ENCODE data around the gene PTPN7. TPM values are rescaled to one million over a fixed set of nuclear protein-coding genes. Genes with fewer than 3 reads are reported as not detected.
A peak's percentile ranks its signal among the peaks of the same experiment; 100 is the strongest.
"Not testable (repeated sequence)": the region's sequence is repeated elsewhere in the genome, so short reads cannot be mapped to it uniquely, and the experiment has no call there.

PTPN7 gene
- total RNA-seq, 1 experiment from 2014 or later = not detected

DNA sequence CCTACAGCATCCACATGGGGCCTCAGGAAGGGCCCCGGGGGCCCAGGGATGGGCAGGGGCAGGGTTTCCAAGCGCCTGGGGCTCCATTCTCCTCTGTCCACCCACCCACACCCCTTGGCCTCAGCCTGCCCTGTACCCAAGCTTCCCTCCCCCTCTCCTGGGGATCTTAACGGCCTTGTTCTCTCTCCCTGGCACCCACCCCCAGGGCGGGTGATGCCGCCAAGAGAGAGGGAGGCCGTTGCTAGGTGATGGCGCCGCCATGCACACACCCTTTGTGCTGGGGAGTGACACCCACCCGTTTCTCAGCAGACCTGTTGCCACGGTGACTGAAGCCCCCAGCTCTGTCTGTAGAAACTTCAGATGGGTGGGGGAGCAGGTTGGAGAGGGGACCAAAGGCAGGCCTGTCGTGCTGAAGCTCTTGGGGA lies 30.1 kb downstream of the PTPN7 start:
- Histone ChIP-seq H3K36me3 (peaks cover 22% of the 10 kb centered on the region), H3K9me3 (no peaks in the 10 kb centered on the region), H3K4me3 (no peak overlapping the region), H3K27me3 (no peaks in the 10 kb centered on the region)
- no peak for DNase-seq

DNA sequence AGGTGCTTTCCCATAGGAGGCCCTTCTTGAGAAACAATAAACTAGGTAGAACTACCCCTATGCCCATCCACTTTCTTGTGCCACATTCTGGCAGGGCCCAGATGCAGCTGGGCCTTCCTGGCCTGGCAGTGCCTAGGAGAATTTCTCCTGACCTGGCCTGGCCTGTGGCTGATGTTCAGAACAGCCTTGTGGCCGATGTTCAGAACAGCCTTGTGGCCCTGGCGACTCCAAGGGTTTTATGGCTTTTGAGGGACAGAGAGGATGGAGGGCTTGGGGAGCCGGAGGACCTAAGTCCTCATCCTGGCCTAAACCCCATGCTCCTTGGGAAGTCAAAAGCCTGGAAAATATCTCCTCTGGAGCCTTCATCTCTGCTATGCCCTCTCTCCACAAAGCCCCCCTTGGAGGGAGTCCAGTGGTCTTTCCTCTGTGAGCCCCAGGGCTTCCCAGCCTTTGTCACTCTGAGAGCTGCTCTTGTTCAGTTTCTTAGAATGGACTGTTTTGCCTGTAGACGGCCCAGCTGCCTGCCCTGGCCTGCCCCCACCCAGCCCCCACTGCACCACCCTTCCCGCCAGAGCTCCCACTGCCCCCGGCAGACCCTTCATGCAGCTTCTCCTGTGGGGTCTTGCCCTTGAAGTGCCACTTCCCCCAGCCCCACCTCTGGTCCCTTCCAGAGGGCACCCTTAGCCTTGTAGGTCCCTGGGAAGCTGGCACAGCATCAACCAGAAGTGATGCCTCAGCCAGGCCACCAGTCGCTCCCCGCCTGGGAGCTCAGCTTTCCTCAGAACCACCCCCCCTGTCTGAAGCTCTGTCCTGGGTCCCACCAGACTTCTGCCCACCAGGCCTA lies 30.7 kb downstream of the PTPN7 start:
- Histone ChIP-seq H3K27me3 (no peaks in the 10 kb centered on the region), H3K9me3 (no peaks in the 10 kb centered on the region), H3K36me3 (peaks cover 18% of the 10 kb centered on the region), H3K4me3 (no peak overlapping the region)
- DNase-seq = no peak

DNA sequence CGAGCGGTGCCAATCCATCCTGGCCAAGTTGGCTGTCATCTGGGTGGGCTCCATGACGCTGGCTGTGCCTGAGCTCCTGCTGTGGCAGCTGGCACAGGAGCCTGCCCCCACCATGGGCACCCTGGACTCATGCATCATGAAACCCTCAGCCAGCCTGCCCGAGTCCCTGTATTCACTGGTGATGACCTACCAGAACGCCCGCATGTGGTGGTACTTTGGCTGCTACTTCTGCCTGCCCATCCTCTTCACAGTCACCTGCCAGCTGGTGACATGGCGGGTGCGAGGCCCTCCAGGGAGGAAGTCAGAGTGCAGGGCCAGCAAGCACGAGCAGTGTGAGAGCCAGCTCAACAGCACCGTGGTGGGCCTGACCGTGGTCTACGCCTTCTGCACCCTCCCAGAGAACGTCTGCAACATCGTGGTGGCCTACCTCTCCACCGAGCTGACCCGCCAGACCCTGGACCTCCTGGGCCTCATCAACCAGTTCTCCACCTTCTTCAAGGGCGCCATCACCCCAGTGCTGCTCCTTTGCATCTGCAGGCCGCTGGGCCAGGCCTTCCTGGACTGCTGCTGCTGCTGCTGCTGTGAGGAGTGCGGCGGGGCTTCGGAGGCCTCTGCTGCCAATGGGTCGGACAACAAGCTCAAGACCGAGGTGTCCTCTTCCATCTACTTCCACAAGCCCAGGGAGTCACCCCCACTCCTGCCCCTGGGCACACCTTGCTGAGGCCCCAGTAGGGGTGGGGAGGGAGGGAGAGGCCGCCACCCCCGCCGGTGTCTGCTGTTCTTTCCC lies 32.4 kb downstream of the PTPN7 start:
- no peak for DNase-seq
- Histone ChIP-seq H3K27me3 (no peaks in the 10 kb centered on the region), H3K9me3 (no peaks in the 10 kb centered on the region), H3K36me3 (peaks cover 9% of the 10 kb centered on the region), H3K4me3 (no peak overlapping the region)

DNA sequence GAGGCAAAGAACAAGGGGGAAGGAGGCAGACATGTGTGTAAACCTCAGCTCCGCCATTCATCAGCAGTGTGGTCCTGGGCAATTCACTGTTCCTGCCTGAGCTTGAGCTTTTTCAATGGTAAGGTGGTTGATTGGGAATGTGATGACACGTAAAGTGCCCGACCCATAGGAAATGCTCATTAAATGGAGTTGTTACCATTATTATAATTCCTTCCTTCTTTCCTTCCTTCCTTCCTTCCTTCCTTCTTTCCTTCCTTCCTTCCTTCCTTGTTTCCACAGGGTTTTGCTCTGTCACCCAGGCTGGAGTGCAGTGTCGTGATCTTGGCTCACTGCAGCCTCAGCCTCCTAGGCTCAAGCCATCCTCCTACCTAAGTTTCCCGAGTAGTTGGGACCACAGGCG lies 33.3 kb downstream of the PTPN7 start:
- DNase-seq = no peak
- H3K36me3 ChIP-seq = no peaks in the 10 kb centered on the region; the same call in 1 of the 2 replicates
- no peaks in the 10 kb centered on the region for H3K27me3 ChIP-seq
- H3K4me3 ChIP-seq = no peak overlapping the region
- no peaks in the 10 kb centered on the region for H3K9me3 ChIP-seq

DNA sequence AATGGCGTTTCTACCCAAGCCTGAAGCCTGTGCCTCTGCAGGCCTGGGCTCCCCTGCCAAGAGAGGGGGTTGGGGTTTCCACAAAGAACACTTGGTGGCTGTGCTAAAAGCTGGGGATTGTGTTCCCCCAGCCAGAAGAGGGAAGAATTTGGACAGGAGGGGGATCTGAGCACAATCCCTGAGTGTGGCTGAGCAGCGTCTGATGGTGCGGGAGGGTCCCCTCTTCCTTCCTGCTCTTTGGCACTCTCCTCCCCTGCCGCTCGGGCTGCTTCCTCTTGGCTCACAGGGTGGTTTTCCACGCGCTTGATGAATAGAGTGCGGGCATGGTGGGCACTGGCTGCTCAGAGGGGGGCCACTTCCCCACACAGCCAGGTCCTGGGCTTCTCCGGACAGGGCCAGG lies 34.0 kb downstream of the PTPN7 start:
- Histone ChIP-seq H3K36me3 (no peaks in the 10 kb centered on the region), H3K27me3 (peaks cover 2% of the 10 kb centered on the region), H3K4me3 (no peak overlapping the region), H3K9me3 (no peaks in the 10 kb centered on the region)
- DNase-seq = no peak

DNA sequence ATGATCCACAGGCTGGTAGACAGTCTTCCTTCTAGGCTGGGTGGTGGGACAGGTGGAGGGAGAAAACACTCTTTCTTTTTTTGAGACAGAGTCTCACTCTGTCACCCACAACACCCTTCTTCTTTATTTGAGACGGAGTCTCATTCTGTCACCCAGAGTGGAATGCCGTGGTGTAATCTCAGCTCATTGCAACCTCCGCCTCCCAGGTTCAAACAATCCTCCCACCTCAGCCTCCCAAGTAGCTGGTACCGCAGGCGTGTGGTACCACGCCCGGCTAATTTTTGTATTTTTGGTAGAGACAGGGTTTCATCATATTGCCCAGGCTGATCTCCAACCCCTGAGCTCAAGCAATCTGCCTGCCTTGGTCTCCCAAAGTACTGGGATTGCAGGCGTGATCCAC lies 34.8 kb downstream of the PTPN7 start:
- H3K27me3 ChIP-seq = peaks cover 3% of the 10 kb centered on the region
- no peaks in the 10 kb centered on the region for H3K36me3 ChIP-seq
- DNase-seq = no peak
- H3K4me3 ChIP-seq = no peak overlapping the region
- H3K9me3 ChIP-seq = no peaks in the 10 kb centered on the region

DNA sequence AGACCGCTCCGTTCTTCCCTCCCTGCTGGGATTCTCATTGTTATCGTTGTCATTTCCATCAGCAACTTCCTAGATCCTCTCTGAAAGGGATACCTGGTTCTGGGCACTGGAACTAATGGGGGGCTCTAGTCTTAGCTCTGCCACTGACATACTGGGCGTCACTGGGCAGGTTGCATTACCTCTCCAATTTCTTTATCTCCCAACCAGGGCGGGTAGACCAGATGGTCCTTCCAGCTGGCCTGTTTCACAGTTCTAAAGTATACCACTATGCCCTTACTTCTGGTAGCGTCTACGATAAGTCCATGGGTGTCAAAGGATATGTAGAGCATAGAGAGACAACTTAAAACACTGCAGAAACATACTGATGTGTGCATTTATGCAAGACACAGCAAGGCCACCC lies 36.3 kb downstream of the PTPN7 start:
- no peak for DNase-seq
- H3K27me3 ChIP-seq = peaks cover 3% of the 10 kb centered on the region
- H3K4me3 ChIP-seq = no peak overlapping the region
- H3K9me3 ChIP-seq = no peaks in the 10 kb centered on the region
- no peaks in the 10 kb centered on the region for H3K36me3 ChIP-seq

DNA sequence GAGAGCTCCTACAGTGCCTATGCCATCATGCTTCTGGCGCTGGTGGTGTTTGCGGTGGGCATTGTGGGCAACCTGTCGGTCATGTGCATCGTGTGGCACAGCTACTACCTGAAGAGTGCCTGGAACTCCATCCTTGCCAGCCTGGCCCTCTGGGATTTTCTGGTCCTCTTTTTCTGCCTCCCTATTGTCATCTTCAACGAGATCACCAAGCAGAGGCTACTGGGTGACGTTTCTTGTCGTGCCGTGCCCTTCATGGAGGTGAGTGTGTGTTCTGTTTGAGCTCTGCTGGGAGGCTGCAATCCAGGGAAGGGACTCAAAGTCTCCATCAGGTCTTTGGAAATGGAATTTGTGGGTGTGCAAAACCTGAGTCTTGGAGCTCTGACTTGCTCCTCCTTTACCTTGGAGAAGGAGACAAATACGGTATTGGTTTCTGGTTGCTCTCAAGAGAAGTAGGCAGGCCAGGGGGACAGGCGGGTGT lies 37.0 kb downstream of the PTPN7 start:
- H3K36me3 ChIP-seq = no peaks in the 10 kb centered on the region
- H3K9me3 ChIP-seq = no peaks in the 10 kb centered on the region
- H3K4me3 ChIP-seq = no peak overlapping the region
- DNase-seq = no peak
- H3K27me3 ChIP-seq = peaks cover 3% of the 10 kb centered on the region

DNA sequence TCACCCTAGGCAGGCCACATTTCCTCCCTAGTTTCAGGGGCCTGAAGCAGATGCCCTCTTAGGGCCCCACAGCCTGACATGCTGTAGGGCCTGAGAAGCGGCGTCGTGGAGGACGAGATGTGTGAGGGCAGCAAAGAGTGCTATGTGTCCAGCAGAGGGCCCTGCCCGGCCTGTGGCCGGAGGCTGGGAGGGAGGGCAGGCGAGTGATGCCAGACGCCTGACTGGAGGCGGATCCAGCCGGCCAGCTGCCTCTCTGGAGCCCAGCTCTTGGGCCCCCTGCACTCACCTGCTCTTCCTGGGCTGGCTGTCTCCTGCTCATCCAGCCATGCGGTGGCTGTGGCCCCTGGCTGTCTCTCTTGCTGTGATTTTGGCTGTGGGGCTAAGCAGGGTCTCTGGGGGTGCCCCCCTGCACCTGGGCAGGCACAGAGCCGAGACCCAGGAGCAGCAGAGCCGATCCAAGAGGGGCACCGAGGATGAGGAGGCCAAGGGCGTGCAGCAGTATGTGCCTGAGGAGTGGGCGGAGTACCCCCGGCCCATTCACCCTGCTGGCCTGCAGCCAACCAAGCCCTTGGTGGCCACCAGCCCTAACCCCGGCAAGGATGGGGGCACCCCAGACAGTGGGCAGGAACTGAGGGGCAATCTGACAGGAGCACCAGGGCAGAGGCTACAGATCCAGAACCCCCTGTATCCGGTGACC lies 37.6 kb downstream of the PTPN7 start, which contains the start of gene GPR37L1:
GPR37L1 (plus strand) TSS at position 279 of the 697 bp plus-strand sequence; CDS start at position 326, 47 bp downstream.
- H3K36me3 ChIP-seq = no peaks in the 10 kb centered on the region
- peaks cover 3% of the 10 kb centered on the region for H3K27me3 ChIP-seq
- H3K4me3 ChIP-seq = no peak within 1 kb of the TSS
- H3K9me3 ChIP-seq = no peaks in the 10 kb centered on the region
- DNase-seq = no peak

DNA sequence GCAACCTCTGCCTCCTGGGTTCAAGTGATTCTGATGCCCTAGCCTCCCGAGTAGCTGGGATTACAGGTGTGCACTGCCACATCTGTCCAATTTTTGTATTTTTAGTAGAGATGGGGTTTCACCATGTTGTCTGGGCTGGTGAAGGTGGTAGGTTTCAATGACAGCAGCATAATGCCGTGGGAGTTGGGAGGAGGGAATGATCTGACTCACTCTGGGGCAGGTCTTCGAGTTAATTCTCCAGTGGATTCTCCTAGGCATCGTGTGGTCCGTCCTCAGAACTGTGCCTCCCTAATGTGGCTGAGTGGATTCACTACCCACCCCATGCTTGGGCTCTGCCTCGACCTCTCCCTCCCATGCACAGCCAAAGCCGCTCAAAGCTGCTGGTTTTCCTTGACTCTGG lies 39.4 kb downstream of the PTPN7 start:
- Histone ChIP-seq H3K27me3 (peaks cover 3% of the 10 kb centered on the region), H3K4me3 (no peak overlapping the region), H3K9me3 (no peaks in the 10 kb centered on the region), H3K36me3 (no peaks in the 10 kb centered on the region)
- no peak for DNase-seq

DNA sequence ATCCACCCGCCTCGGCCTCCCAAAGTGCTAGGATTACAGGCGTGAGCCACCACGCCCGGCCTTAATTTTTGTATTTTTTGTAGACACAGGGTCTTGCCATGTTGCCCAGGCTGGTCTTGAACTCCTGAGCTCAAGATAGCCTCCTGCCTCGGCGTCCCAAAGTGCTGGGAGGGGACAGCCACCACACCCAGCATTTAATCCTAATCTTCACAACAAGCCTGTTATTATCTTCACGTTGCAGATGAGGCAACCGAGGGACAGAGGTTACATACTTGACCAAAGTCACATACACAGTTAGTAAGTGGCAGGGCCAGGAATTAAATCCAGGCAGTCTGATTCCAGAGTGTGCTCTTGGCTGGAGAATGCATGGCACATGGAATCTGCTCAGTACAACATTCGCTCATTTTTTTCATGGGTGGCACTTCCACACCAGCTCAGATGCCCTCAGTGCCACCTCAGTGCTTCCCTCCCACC lies 42.5 kb downstream of the PTPN7 start:
- no peak for DNase-seq
- peaks cover 3% of the 10 kb centered on the region for H3K27me3 ChIP-seq
- no peak overlapping the region for H3K4me3 ChIP-seq
- no peaks in the 10 kb centered on the region for H3K36me3 ChIP-seq
- no peaks in the 10 kb centered on the region for H3K9me3 ChIP-seq

DNA sequence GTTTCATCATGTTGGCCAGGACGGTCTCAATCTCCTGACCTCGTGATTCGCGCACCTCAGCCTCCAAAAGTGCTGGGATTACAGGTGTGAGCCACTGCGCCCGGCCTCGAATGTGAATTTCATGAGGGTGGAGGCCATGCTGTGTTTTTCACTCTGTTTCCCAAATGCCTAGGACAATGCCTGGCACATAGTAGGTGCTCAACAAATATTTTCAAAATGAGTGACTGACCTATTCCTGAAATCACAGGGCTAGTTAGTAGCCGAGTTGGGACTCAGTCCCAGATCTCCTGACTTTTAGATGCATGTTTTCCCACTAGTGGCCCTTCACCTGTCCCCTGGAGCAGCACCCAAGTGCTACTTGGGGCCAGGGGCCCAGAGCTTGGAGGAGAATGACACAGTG lies 44.1 kb downstream of the PTPN7 start:
- Histone ChIP-seq H3K4me3 (no peak overlapping the region), H3K27me3 (no peaks in the 10 kb centered on the region; the same call in 1 of the 2 replicates), H3K9me3 (no peaks in the 10 kb centered on the region), H3K36me3 (no peaks in the 10 kb centered on the region)
- no peak for DNase-seq

DNA sequence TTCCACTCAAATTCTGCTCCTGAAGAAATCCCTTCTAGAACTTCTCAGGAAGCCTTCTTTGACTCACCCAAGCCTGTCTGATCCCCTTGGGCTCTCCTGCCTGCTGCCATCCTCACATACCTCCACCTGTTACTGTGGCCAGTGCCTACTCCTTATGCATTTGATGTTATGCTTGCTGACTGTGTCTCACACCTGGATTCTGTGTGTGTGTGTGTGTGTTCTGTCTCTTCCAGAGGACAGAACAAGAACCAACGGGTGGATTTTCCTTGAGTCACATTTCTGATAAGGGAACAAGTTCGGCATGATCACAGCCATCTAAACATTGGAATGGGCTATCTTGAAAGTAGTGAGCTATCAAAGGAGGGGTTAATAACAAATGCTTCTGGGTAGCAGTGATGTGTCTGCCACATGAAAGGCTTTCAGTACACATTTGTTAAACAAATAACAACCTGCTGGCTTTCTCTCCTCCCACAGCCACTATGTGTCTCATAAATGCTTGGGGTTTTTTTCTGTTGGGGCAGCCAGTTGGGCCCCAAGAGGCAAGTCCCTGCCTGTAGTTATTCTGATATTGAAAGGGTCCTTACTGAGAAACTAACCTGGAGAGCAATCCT lies 46.6 kb downstream of the PTPN7 start:
- Histone ChIP-seq H3K36me3 (no peaks in the 10 kb centered on the region), H3K9me3 (no peaks in the 10 kb centered on the region), H3K27me3 (no peaks in the 10 kb centered on the region), H3K4me3 (no peak overlapping the region)
- DNase-seq = no peak

DNA sequence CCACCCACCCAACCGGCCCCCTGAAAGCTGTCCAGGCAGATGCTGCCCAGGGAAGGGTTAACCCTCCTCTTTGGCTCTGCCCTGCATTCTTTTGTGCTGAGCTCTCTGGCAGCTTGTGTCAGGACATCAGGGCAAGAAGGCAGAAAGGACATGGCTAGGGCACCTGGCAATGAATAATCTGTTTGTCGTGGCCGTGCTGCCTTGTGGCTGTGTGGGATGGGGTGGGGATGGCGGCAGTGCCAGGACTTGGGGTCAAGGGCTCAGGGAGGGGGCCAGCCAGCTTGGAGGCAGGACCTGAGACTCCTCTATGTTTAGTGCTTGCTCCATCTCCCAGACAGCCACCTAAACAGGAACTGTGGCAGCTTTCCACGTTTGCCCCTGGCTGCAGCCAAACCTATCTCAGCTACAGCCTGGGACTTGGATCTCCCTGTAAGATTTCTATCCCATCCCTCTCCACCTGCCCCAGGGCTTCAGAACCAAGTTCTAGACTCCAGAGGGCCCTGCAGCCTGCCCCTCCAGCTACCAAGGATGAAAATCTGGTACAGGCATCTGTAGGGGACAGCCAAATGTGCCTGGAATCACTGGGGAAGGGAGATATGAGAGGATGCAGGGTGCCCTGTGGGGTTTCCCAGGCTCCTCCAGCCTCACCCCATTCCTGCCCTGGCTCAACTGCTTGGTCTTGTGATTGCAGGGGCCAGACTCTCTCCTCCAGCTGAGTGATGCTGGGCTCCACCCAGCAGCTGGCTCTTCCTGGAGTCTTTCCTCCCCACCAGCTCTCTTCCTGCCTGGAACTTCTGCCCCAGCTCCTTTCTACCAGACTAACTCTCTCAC lies 47.3 kb downstream of the PTPN7 start:
- Histone ChIP-seq H3K36me3 (no peaks in the 10 kb centered on the region), H3K9me3 (no peaks in the 10 kb centered on the region), H3K4me3 (no peak overlapping the region), H3K27me3 (no peaks in the 10 kb centered on the region)
- peak; percentile 75 for DNase-seq

DNA sequence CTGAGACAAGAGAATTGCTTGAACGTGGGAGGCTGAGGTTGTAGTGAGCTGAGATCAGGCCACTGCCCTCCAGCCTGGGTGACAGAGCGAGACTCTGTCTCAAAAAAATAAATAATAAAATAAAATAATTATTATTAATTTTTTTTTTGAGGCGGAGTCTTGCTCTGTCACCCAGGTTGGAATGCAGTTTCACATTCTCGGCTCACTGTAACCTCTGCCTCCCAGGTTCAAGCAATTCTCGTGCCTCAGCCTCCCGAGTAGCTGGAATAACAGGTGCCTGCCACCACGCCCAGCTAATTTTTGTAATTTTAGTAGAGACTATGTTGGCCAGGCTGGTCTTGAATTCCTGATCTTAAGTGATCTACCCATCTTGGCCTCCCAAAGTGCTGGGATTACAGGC lies 48.8 kb downstream of the PTPN7 start:
- DNase-seq, H3K36me3 ChIP-seq, H3K9me3 ChIP-seq, H3K4me3 ChIP-seq, H3K27me3 ChIP-seq: not testable (repeated sequence)

DNA sequence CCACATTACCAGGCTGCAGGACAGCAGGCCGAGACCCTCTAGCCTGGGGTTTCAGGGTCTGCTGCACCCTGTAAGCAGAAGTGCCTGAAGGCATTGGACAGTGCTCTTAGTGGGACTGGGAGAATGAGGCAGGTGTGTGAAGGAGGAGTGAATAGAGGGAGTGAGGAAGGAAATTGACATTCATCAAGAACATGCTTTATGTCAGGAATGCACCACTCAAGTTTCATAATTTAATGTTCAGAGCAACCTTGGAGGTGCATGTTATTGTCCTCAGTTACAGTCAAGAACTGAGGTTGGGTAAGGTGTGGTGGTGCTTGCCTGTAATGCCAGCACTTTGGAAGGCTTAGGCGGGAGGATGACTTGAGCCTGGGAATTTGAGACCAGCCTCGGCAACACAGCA lies 49.4 kb downstream of the PTPN7 start:
- H3K27me3 ChIP-seq = no peaks in the 10 kb centered on the region
- no peak for DNase-seq
- H3K36me3 ChIP-seq = no peaks in the 10 kb centered on the region
- no peak overlapping the region for H3K4me3 ChIP-seq
- no peaks in the 10 kb centered on the region for H3K9me3 ChIP-seq
